WTC11 (cell line): ENCODE results near the gene NMT2. TPM values are rescaled to one million over a fixed set of nuclear protein-coding genes. Genes with fewer than 3 reads are reported as not detected.

Experiments used
- ATF1 ChIP-seq: sonication (generic); formaldehyde crosslinking; IDR thresholded peaks from 2 replicates; pipeline ENCODE4 v1.8.1; 2023; ENCODE audit warnings: mild to moderate bottlenecking, moderate library complexity, missing genetic modification reagents
- CREM ChIP-seq: sonication (generic); formaldehyde crosslinking; IDR thresholded peaks from 2 replicates; pipeline ENCODE4 v1.8.1; 2022; ENCODE audit warnings: mild to moderate bottlenecking, missing genetic modification reagents, moderate library complexity
- FOXJ3 ChIP-seq: sonication (generic); formaldehyde crosslinking; IDR thresholded peaks from 2 replicates; pipeline ENCODE4 v1.9.0; 2021; ENCODE audit warnings: missing genetic modification reagents, mild to moderate bottlenecking, borderline replicate concordance
- GABPB1 ChIP-seq: sonication (generic); formaldehyde crosslinking; IDR thresholded peaks from 2 replicates; pipeline ENCODE4 v1.8.1; 2023; ENCODE audit warnings: mild to moderate bottlenecking, missing genetic modification reagents
- JUN ChIP-seq: sonication (generic); formaldehyde crosslinking; IDR thresholded peaks from 2 replicates; pipeline ENCODE4 v1.8.0; 2023; ENCODE audit warnings: mild to moderate bottlenecking, missing genetic modification reagents
- KAT7 ChIP-seq: sonication (generic); formaldehyde crosslinking; IDR thresholded peaks from 2 replicates; pipeline ENCODE4 v1.8.1; 2023; ENCODE audit warnings: missing genetic modification reagents, mild to moderate bottlenecking, borderline replicate concordance
- MXD4 ChIP-seq: fragments of 250-450 bp; sonication (Bioruptor Pico); IDR thresholded peaks from 2 replicates; pipeline ENCODE4 v1.8.0; 2021; ENCODE audit warnings: mild to moderate bottlenecking, moderate library complexity, borderline replicate concordance
- NFE2L1 ChIP-seq: sonication (generic); formaldehyde crosslinking; IDR thresholded peaks from 2 replicates; pipeline ENCODE4 v1.8.1; 2023; ENCODE audit warnings: missing genetic modification reagents
- NR3C1 ChIP-seq: sonication (generic); formaldehyde crosslinking; conservative IDR thresholded peaks from 2 replicates; pipeline ENCODE4 v1.8.1; 2023; ENCODE audit warnings: low read depth, mild to moderate bottlenecking, missing genetic modification reagents
- RORB ChIP-seq: fragments of 250-450 bp; sonication (Bioruptor Pico); IDR thresholded peaks from 2 replicates; pipeline ENCODE4 v1.9.0; 2021; ENCODE audit warnings: mild to moderate bottlenecking
- SMAD3 ChIP-seq: sonication (generic); formaldehyde crosslinking; IDR thresholded peaks from 2 replicates; pipeline ENCODE4 v1.8.0; 2022; ENCODE audit warnings: missing genetic modification reagents, mild to moderate bottlenecking, borderline replicate concordance
- SP1 ChIP-seq: sonication (generic); formaldehyde crosslinking; conservative IDR thresholded peaks from 2 replicates; pipeline ENCODE4 v1.8.1; 2022; ENCODE audit warnings: missing genetic modification reagents
- TCF7 ChIP-seq: sonication (generic); formaldehyde crosslinking; IDR thresholded peaks from 2 replicates; pipeline ENCODE4 v1.8.0; 2022; ENCODE audit warnings: mild to moderate bottlenecking, low read depth, missing genetic modification reagents, moderate library complexity
- TEAD1 ChIP-seq: sonication (generic); formaldehyde crosslinking; IDR thresholded peaks from 2 replicates; pipeline ENCODE4 v1.8.0; 2022; ENCODE audit warnings: mild to moderate bottlenecking, missing genetic modification reagents
- TP53 ChIP-seq: sonication (generic); formaldehyde crosslinking; IDR thresholded peaks from 2 replicates; pipeline ENCODE4 v1.8.1; 2023; ENCODE audit warnings: mild to moderate bottlenecking, missing genetic modification reagents
- ZNF121 ChIP-seq: sonication (generic); formaldehyde crosslinking; IDR thresholded peaks from 2 replicates; pipeline ENCODE4 v1.8.0; 2023; ENCODE audit warnings: missing genetic modification reagents
- ZNF219 ChIP-seq: sonication (generic); formaldehyde crosslinking; IDR thresholded peaks from 2 replicates; pipeline ENCODE4 v1.8.0; 2023; ENCODE audit warnings: missing genetic modification reagents, mild to moderate bottlenecking, borderline replicate concordance
- ZNF232 ChIP-seq: sonication (generic); formaldehyde crosslinking; IDR thresholded peaks from 2 replicates; pipeline ENCODE4 v1.8.0; 2022; ENCODE audit warnings: mild to moderate bottlenecking, missing genetic modification reagents
- ZNF416 ChIP-seq: fragments of 250-450 bp; sonication (Bioruptor Pico); IDR thresholded peaks from 2 replicates; pipeline ENCODE4 v1.9.0; 2021; ENCODE audit warnings: mild to moderate bottlenecking, inconsistent platforms
- total RNA-seq: library from RNA; stranded (reverse); gene quantifications from 3 replicates; pipeline ENCODE4 v1.2.3, GENCODE V29; 2021
- TF ChIP-seq, protein P1 (sequence below): fragments of 250-450 bp; sonication (Bioruptor Pico); IDR thresholded peaks from 2 replicates; pipeline ENCODE4 v1.9.0; 2021; ENCODE audit warnings: moderate library complexity, mild to moderate bottlenecking, inconsistent platforms, borderline replicate concordance
- TF ChIP-seq, protein P2 (sequence below): fragments of 250-450 bp; sonication (Bioruptor Pico); IDR thresholded peaks from 2 replicates; pipeline ENCODE4 v1.9.0; 2021; ENCODE audit warnings: mild to moderate bottlenecking
- TF ChIP-seq, protein P3 (sequence below): sonication (generic); formaldehyde crosslinking; IDR thresholded peaks from 2 replicates; pipeline ENCODE4 v1.8.0; 2022; ENCODE audit warnings: mild to moderate bottlenecking, missing genetic modification reagents
- TF ChIP-seq, protein P4 (sequence below): sonication (generic); formaldehyde crosslinking; IDR thresholded peaks from 2 replicates; pipeline ENCODE4 v1.8.1; 2023; ENCODE audit warnings: mild to moderate bottlenecking, missing genetic modification reagents
- TF ChIP-seq, protein P5 (sequence below): sonication (generic); formaldehyde crosslinking; IDR thresholded peaks from 2 replicates; pipeline ENCODE4 v1.8.1; 2022; ENCODE audit warnings: low read depth, missing genetic modification reagents, borderline replicate concordance
- TF ChIP-seq, protein P6 (sequence below): fragments of 200-600 bp; IDR thresholded peaks from 2 replicates; pipeline ENCODE4 v1.8.0; 2022; ENCODE audit warnings: antibody characterized with exemption
- TF ChIP-seq, protein P7 (sequence below): sonication (generic); formaldehyde crosslinking; IDR thresholded peaks from 2 replicates; pipeline ENCODE4 v1.8.1; 2023; ENCODE audit warnings: mild to moderate bottlenecking, missing genetic modification reagents, moderate library complexity
- TF ChIP-seq, protein P8 (sequence below): sonication (generic); formaldehyde crosslinking; conservative IDR thresholded peaks from 2 replicates; pipeline ENCODE4 v1.8.1; 2023; ENCODE audit warnings: mild to moderate bottlenecking, low read depth, missing genetic modification reagents, moderate library complexity
- TF ChIP-seq, protein P9 (sequence below): sonication (generic); formaldehyde crosslinking; IDR thresholded peaks from 2 replicates; pipeline ENCODE4 v1.8.0; 2022; ENCODE audit warnings: mild to moderate bottlenecking, missing genetic modification reagents

The NMT2 gene
- total RNA-seq, 1 experiment from 2014 or later = 11.7 TPM

DNA sequence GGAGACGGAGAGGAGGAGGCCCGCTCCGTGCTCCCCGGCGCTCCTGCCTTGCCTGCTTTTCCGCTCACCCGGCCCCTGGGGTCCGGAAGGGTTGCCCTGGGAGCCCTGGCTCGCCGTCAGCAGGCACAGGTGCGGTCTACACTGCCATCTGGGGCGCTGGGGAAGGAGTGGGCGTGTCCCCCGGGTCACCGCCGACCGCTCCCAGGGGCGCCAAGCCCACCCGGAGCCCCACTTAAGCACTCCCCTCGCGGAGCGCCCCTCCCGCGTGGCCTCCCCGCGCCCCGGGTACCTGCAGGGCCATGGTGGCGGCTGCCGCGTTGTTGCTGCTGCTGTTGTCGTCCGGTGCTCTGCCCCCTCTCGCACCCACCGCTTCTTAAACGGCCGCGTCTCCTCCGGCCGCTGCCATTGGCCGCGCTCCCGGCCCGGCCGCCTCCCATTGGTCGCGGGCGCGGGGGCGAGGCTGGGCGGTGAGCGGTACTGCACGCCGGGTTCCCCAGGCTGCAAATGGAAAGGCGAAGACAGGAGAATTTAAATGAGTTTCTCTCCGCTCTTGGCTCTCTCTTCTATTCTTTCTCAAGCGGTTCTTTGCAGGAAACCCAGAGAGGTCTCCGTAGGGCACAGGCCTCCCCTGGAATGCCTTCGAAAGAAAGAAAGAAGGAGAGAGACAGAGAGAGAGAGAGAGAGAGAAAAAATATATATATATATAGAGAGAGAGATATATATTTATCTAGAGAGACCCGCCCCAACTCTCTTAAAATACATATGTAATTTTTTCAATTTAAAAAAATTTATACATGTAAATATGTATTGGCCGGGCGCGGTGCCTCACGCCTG is 79.8 kb downstream of the NMT2 start, which contains the start of gene ACBD7 (continued):
- TF ChIP-seq, protein P1, sequence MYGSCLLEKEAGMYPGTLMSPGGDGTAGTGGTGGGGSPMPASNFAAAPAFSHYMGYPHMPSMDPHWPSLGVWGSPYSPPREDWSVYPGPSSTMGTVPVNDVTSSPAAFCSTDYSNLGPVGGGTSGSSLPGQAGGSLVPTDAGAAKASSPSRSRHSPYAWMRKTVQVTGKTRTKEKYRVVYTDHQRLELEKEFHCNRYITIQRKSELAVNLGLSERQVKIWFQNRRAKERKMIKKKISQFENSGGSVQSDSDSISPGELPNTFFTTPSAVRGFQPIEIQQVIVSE (CRISPR knock-in tag) = no peak
- TF ChIP-seq, protein P2, sequence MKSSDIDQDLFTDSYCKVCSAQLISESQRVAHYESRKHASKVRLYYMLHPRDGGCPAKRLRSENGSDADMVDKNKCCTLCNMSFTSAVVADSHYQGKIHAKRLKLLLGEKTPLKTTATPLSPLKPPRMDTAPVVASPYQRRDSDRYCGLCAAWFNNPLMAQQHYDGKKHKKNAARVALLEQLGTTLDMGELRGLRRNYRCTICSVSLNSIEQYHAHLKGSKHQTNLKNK = no peak
- TF ChIP-seq, protein P3, sequence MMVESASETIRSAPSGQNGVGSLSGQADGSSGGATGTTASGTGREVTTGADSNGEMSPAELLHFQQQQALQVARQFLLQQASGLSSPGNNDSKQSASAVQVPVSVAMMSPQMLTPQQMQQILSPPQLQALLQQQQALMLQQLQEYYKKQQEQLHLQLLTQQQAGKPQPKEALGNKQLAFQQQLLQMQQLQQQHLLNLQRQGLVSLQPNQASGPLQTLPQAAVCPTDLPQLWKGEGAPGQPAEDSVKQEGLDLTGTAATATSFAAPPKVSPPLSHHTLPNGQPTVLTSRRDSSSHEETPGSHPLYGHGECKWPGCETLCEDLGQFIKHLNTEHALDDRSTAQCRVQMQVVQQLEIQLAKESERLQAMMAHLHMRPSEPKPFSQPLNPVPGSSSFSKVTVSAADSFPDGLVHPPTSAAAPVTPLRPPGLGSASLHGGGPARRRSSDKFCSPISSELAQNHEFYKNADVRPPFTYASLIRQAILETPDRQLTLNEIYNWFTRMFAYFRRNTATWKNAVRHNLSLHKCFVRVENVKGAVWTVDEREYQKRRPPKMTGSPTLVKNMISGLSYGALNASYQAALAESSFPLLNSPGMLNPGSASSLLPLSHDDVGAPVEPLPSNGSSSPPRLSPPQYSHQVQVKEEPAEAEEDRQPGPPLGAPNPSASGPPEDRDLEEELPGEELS (CRISPR knock-in tag) = peak; percentile 82; the same call in 1 of the 2 replicates
- no peak for TF ChIP-seq RORB
- no peak for TF ChIP-seq TEAD1 (CRISPR knock-in tag)
- TF ChIP-seq CREM = no peak
- no peak for TF ChIP-seq TP53 (CRISPR knock-in tag)
- no peak for TF ChIP-seq JUN (CRISPR knock-in tag)
- TF ChIP-seq, protein P4, sequence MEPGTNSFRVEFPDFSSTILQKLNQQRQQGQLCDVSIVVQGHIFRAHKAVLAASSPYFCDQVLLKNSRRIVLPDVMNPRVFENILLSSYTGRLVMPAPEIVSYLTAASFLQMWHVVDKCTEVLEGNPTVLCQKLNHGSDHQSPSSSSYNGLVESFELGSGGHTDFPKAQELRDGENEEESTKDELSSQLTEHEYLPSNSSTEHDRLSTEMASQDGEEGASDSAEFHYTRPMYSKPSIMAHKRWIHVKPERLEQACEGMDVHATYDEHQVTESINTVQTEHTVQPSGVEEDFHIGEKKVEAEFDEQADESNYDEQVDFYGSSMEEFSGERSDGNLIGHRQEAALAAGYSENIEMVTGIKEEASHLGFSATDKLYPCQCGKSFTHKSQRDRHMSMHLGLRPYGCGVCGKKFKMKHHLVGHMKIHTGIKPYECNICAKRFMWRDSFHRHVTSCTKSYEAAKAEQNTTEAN = peak; percentile 52; the same call in 1 of the 2 replicates
- no peak for TF ChIP-seq MXD4 (CRISPR knock-in tag)
- TF ChIP-seq FOXJ3 (CRISPR knock-in tag) = no peak
- TF ChIP-seq ZNF121 (CRISPR knock-in tag) = peak; percentile 1; the same call in 1 of the 2 replicates
- TF ChIP-seq, protein P5, sequence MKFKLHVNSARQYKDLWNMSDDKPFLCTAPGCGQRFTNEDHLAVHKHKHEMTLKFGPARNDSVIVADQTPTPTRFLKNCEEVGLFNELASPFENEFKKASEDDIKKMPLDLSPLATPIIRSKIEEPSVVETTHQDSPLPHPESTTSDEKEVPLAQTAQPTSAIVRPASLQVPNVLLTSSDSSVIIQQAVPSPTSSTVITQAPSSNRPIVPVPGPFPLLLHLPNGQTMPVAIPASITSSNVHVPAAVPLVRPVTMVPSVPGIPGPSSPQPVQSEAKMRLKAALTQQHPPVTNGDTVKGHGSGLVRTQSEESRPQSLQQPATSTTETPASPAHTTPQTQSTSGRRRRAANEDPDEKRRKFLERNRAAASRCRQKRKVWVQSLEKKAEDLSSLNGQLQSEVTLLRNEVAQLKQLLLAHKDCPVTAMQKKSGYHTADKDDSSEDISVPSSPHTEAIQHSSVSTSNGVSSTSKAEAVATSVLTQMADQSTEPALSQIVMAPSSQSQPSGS (CRISPR knock-in tag) = no peak
- TF ChIP-seq ATF1 (CRISPR knock-in tag) = no peak
- peak; percentile 59; the same call in 1 of the 2 replicates for TF ChIP-seq TCF7 (CRISPR knock-in tag)
- TF ChIP-seq NFE2L1 (CRISPR knock-in tag) = peak; percentile 69
- no peak for TF ChIP-seq ZNF219 (CRISPR knock-in tag)
- TF ChIP-seq ZNF232 = no peak
- TF ChIP-seq ZNF416 (CRISPR knock-in tag) = no peak
- TF ChIP-seq SP1 (CRISPR knock-in tag) = peak; percentile 84
- TF ChIP-seq GABPB1 = no peak
- TF ChIP-seq, protein P6, sequence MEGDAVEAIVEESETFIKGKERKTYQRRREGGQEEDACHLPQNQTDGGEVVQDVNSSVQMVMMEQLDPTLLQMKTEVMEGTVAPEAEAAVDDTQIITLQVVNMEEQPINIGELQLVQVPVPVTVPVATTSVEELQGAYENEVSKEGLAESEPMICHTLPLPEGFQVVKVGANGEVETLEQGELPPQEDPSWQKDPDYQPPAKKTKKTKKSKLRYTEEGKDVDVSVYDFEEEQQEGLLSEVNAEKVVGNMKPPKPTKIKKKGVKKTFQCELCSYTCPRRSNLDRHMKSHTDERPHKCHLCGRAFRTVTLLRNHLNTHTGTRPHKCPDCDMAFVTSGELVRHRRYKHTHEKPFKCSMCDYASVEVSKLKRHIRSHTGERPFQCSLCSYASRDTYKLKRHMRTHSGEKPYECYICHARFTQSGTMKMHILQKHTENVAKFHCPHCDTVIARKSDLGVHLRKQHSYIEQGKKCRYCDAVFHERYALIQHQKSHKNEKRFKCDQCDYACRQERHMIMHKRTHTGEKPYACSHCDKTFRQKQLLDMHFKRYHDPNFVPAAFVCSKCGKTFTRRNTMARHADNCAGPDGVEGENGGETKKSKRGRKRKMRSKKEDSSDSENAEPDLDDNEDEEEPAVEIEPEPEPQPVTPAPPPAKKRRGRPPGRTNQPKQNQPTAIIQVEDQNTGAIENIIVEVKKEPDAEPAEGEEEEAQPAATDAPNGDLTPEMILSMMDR = no peak
- 0 out of 2 replicates have a peak, but pooled peaks have one; percentile 20 for TF ChIP-seq SMAD3 (CRISPR knock-in tag)
- TF ChIP-seq NR3C1 = no peak
- TF ChIP-seq, protein P7, sequence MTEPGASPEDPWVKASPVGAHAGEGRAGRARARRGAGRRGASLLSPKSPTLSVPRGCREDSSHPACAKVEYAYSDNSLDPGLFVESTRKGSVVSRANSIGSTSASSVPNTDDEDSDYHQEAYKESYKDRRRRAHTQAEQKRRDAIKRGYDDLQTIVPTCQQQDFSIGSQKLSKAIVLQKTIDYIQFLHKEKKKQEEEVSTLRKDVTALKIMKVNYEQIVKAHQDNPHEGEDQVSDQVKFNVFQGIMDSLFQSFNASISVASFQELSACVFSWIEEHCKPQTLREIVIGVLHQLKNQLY (CRISPR knock-in tag) = no peak
- TF ChIP-seq, protein P8, sequence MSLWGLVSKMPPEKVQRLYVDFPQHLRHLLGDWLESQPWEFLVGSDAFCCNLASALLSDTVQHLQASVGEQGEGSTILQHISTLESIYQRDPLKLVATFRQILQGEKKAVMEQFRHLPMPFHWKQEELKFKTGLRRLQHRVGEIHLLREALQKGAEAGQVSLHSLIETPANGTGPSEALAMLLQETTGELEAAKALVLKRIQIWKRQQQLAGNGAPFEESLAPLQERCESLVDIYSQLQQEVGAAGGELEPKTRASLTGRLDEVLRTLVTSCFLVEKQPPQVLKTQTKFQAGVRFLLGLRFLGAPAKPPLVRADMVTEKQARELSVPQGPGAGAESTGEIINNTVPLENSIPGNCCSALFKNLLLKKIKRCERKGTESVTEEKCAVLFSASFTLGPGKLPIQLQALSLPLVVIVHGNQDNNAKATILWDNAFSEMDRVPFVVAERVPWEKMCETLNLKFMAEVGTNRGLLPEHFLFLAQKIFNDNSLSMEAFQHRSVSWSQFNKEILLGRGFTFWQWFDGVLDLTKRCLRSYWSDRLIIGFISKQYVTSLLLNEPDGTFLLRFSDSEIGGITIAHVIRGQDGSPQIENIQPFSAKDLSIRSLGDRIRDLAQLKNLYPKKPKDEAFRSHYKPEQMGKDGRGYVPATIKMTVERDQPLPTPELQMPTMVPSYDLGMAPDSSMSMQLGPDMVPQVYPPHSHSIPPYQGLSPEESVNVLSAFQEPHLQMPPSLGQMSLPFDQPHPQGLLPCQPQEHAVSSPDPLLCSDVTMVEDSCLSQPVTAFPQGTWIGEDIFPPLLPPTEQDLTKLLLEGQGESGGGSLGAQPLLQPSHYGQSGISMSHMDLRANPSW (CRISPR knock-in tag) = no peak
- TF ChIP-seq KAT7 (CRISPR knock-in tag) = 0 out of 2 replicates have a peak, but pooled peaks have one; percentile 21
- TF ChIP-seq, protein P9, sequence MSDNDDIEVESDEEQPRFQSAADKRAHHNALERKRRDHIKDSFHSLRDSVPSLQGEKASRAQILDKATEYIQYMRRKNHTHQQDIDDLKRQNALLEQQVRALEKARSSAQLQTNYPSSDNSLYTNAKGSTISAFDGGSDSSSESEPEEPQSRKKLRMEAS = peak; percentile 90
